HepG2 (cell line): ENCODE data around the gene STK32C. TPM values are rescaled to one million over a fixed set of nuclear protein-coding genes. Genes with fewer than 3 reads are reported as not detected.

ENCODE experiments used
- ATF1 ChIP-seq: IDR thresholded peaks from 2 replicates; pipeline ENCODE4 v1.6.1; 2016; ENCODE audit warnings: mild to moderate bottlenecking, control low read depth
- CC2D1A ChIP-seq: sonication (generic); formaldehyde crosslinking; IDR thresholded peaks from 2 replicates; pipeline ENCODE4 v1.8.1; 2023; ENCODE audit warnings: mild to moderate bottlenecking, missing genetic modification reagents
- CENPX ChIP-seq: sonication (generic); formaldehyde crosslinking; IDR thresholded peaks from 2 replicates; pipeline ENCODE4 v1.9.0; 2021; ENCODE audit warnings: mild to moderate bottlenecking, missing genetic modification reagents, moderate library complexity
- CREB3 ChIP-seq: sonication (generic); formaldehyde crosslinking; IDR thresholded peaks from 2 replicates; pipeline ENCODE4 v1.5.0; 2020; ENCODE audit warnings: missing genetic modification reagents
- ETV6 ChIP-seq: sonication (generic); formaldehyde crosslinking; conservative IDR thresholded peaks from 2 replicates; pipeline ENCODE4 v1.4.0; 2020; ENCODE audit warnings: missing genetic modification reagents
- GTF2F1 ChIP-seq: fragments of 150-350 bp; IDR thresholded peaks from 2 replicates; pipeline ENCODE4 v1.6.1; 2014; ENCODE audit warnings: low read length
- HNRNPH1 ChIP-seq: fragments of 200-400 bp; formaldehyde crosslinking; optimal IDR thresholded peaks from 2 replicates; pipeline ENCODE3; 2017; ENCODE audit warnings: mild to moderate bottlenecking, low read depth, low read length
- HNRNPL ChIP-seq: fragments of 200-400 bp; formaldehyde crosslinking; IDR thresholded peaks from 2 replicates; pipeline ENCODE4 v1.6.1; 2017; ENCODE audit warnings: mild to moderate bottlenecking, low read depth, low read length
- KDM2A ChIP-seq: sonication (generic); formaldehyde crosslinking; IDR thresholded peaks from 2 replicates; pipeline ENCODE4 v1.4.0; 2020; ENCODE audit warnings: low read depth, missing genetic modification reagents, borderline replicate concordance
- KLF6 ChIP-seq: IDR thresholded peaks from 2 replicates; pipeline ENCODE4 v1.8.0; 2016; ENCODE audit warnings: missing biosample characterization, missing genetic modification reagents
- MAZ ChIP-seq, 2 experiments: sonication (generic) in 1 of 2; formaldehyde crosslinking in 1 of 2; IDR thresholded peaks; 2 replicates each; pipeline versions ENCODE4 v1.5.0 to v1.6.1; 2012 to 2020; ENCODE audit warnings: low read depth in 2 of 2, mild to moderate bottlenecking in 2 of 2, borderline replicate concordance in 1 of 2, improper control_type of control experiment in 1 of 2, low read length in 1 of 2, missing genetic modification reagents in 1 of 2, moderate library complexity in 1 of 2
- MEIS1 ChIP-seq: sonication (generic); formaldehyde crosslinking; IDR thresholded peaks from 2 replicates; pipeline ENCODE4 v1.9.0; 2021; ENCODE audit warnings: mild to moderate bottlenecking, missing genetic modification reagents, moderate library complexity, borderline replicate concordance
- MEIS2 ChIP-seq: sonication (generic); formaldehyde crosslinking; IDR thresholded peaks from 2 replicates; pipeline ENCODE4 v1.9.0; 2021; ENCODE audit warnings: mild to moderate bottlenecking, missing genetic modification reagents
- MNT ChIP-seq: fragments of 450-650 bp; IDR thresholded peaks from 2 replicates; pipeline ENCODE4 v1.6.1; 2016
- NFE2L2 ChIP-seq: fragments of 150-350 bp; IDR thresholded peaks from 2 replicates; pipeline ENCODE4 v1.6.1; 2014; ENCODE audit warnings: low read length
- NRL ChIP-seq: sonication (generic); formaldehyde crosslinking; IDR thresholded peaks from 2 replicates; pipeline ENCODE4 v1.5.0; 2020; ENCODE audit warnings: missing genetic modification reagents, mild to moderate bottlenecking, moderate library complexity, borderline replicate concordance
- SKI ChIP-seq: fragments of 450-650 bp; IDR thresholded peaks from one replicate; pipeline ENCODE4 v1.6.1; 2018; ENCODE audit warnings: mild to moderate bottlenecking; ENCODE audit not compliant: partially characterized antibody
- SP140L ChIP-seq: sonication (generic); formaldehyde crosslinking; IDR thresholded peaks from 2 replicates; pipeline ENCODE4 v1.4.0; 2020; ENCODE audit warnings: missing genetic modification reagents, borderline replicate concordance
- ZGPAT ChIP-seq: IDR thresholded peaks from 2 replicates; pipeline ENCODE4 v1.6.1; 2016; ENCODE audit warnings: mild to moderate bottlenecking
- ZKSCAN8 ChIP-seq: IDR thresholded peaks from 2 replicates; pipeline ENCODE4 v1.6.1; 2016; ENCODE audit warnings: borderline replicate concordance, missing genetic modification reagents, missing compliant biosample characterization
- ZNF512 ChIP-seq: sonication (generic); formaldehyde crosslinking; IDR thresholded peaks from 2 replicates; pipeline ENCODE4 v1.4.0; 2020; ENCODE audit warnings: mild to moderate bottlenecking, missing genetic modification reagents
- ZNF589 ChIP-seq: sonication (generic); formaldehyde crosslinking; conservative IDR thresholded peaks from 2 replicates; pipeline ENCODE4 v1.8.0; 2022; ENCODE audit warnings: mild to moderate bottlenecking, moderate library complexity, missing genetic modification reagents
- ZNF605 ChIP-seq: sonication (generic); formaldehyde crosslinking; IDR thresholded peaks from 2 replicates; pipeline ENCODE4 v1.8.0; 2022; ENCODE audit warnings: mild to moderate bottlenecking, missing genetic modification reagents
- ZNF619 ChIP-seq: sonication (generic); formaldehyde crosslinking; IDR thresholded peaks from 2 replicates; pipeline ENCODE4 v1.4.0; 2020; ENCODE audit warnings: mild to moderate bottlenecking, missing genetic modification reagents
- ZNF709 ChIP-seq: sonication (generic); formaldehyde crosslinking; IDR thresholded peaks from 2 replicates; pipeline ENCODE4 v1.5.0; 2020; ENCODE audit warnings: mild to moderate bottlenecking, missing genetic modification reagents
- ZNF761 ChIP-seq: sonication (generic); formaldehyde crosslinking; conservative IDR thresholded peaks from 2 replicates; pipeline ENCODE4 v1.4.0; 2020; ENCODE audit warnings: mild to moderate bottlenecking, missing genetic modification reagents
- polyA plus RNA-seq, 8 experiments: library from polyadenylated mRNA; depleted of rRNA in 3 of 8; stranded (reverse) in 7 of 8; unstranded in 1 of 8; fragments of >200 nt; fragmentation: Illumina TruSeq in 4 of 8; extraction: Trizol in 4 of 8; gene quantifications; 2 replicates each; pipeline versions ENCODE4 v1.2.1 to v1.2.3, GENCODE V29; 2011 to 2016; ENCODE audit warnings: low read depth in 4 of 8, missing spikeins in 1 of 8, mixed read lengths in 1 of 8; ENCODE audit not compliant: insufficient read depth in 1 of 8
- total RNA-seq, 5 experiments: library from RNA; depleted of rRNA; stranded (reverse); fragments of >200 nt; fragmentation: Illumina TruSeq; extraction: Trizol; gene quantifications; 2 replicates each; pipeline ENCODE4 v1.2.3, GENCODE V29; 2016; ENCODE audit warnings: low read depth in 1 of 5

STK32C gene
- total and polyA plus RNA-seq, 2 of the 13 experiments (the other 11 are each of a cell fraction or from before 2014, with no cell fraction given): 10.9 to 19.4 TPM

GRCh38 chr10:132307823-132308586 is at the start of gene STK32C (continued):
- no peak for TF ChIP-seq MNT
- TF ChIP-seq CC2D1A (CRISPR knock-in tag): no peak
- TF ChIP-seq ZNF589 (CRISPR knock-in tag): no peak
- no peak for TF ChIP-seq MEIS2 (CRISPR knock-in tag)
- 0 out of 2 replicates have a peak, but pooled peaks have one; percentile 37 for TF ChIP-seq ZNF709 (CRISPR knock-in tag)
- no peak for TF ChIP-seq CREB3 (CRISPR knock-in tag)
- no peak for TF ChIP-seq CENPX (CRISPR knock-in tag)
- 0 out of 2 replicates have a peak, but pooled peaks have one; percentile 22 for TF ChIP-seq ZGPAT
- no peak for TF ChIP-seq ATF1 (CRISPR knock-in tag)
- TF ChIP-seq ZNF512 (CRISPR knock-in tag): no peak
- TF ChIP-seq MAZ (IDR thresholded peaks at IDR 0.05; ENCODE audit: borderline replicate concordance, low read depth, low read length): no peak
- no peak for TF ChIP-seq MAZ (CRISPR knock-in tag; IDR thresholded peaks at IDR 0.05; ENCODE audit: low read depth)
- no peak for TF ChIP-seq ETV6 (CRISPR knock-in tag)
- TF ChIP-seq ZKSCAN8 (CRISPR knock-in tag): no peak
- TF ChIP-seq KDM2A (CRISPR knock-in tag): no peak
- TF ChIP-seq NFE2L2: no peak
- no peak for TF ChIP-seq KLF6 (CRISPR knock-in tag)
- TF ChIP-seq ZNF605 (CRISPR knock-in tag): no peak
- TF ChIP-seq SP140L (CRISPR knock-in tag): no peak
- no peak for TF ChIP-seq GTF2F1
- TF ChIP-seq MEIS1 (CRISPR knock-in tag): no peak
- TF ChIP-seq NRL (CRISPR knock-in tag): no peak
- no peak for TF ChIP-seq SKI
- TF ChIP-seq ZNF619 (CRISPR knock-in tag): no peak
- TF ChIP-seq HNRNPH1: no peak
- TF ChIP-seq ZNF761 (CRISPR knock-in tag): no peak
- 0 out of 2 replicates have a peak, but pooled peaks have one; percentile 39 for TF ChIP-seq HNRNPL
